Vagina (tissue), 2 donors: ENCODE results near the gene ZNF521. TPM values are rescaled to one million over a fixed set of nuclear protein-coding genes. Genes with fewer than 3 reads are reported as not detected.

Experiments
- DNase-seq, 2 donors: peaks; one replicate each; pipeline ENCODE4 v3.0.0-alpha.2; 2017; ENCODE audit errors: extremely low spot score in 2 of 2
- H3K27ac ChIP-seq: fragments of 200-600 bp; sonication (generic); one replicate; pipeline ENCODE4 v1.5.1; 2019
- H3K27me3 ChIP-seq: fragments of 200-600 bp; sonication (generic); one replicate; pipeline ENCODE4 v1.5.1; 2019
- H3K36me3 ChIP-seq, 2 donors: fragments of 200-600 bp; sonication (generic); one replicate each; pipeline ENCODE4 v1.5.1; 2017 to 2019
- H3K4me1 ChIP-seq: fragments of 200-600 bp; sonication (generic); one replicate; pipeline ENCODE4 v1.5.1; 2019
- H3K4me3 ChIP-seq, 2 donors: fragments of 200-600 bp; sonication (generic); 1 replicate in 1 of 2; 2 replicates in 1 of 2; pipeline ENCODE4 v1.5.1; 2016 to 2019
- H3K9me3 ChIP-seq: fragments of 200-600 bp; sonication (generic); one replicate; pipeline ENCODE4 v1.5.1; 2019
- POLR2A ChIP-seq, 2 donors: fragments of 450-650 bp; IDR thresholded peaks; one replicate each; pipeline ENCODE4 v1.6.1; 2017; ENCODE audit warnings: antibody characterized with exemption in 2 of 2, mild to moderate bottlenecking in 2 of 2, moderate library complexity in 2 of 2
- POLR2AphosphoS5 ChIP-seq, 2 donors: sonication (generic); formaldehyde crosslinking; IDR thresholded peaks; one replicate each; pipeline ENCODE4 v1.9.0; 2017; ENCODE audit warnings: antibody characterized with exemption in 2 of 2, mild to moderate bottlenecking in 2 of 2, low read depth in 1 of 2; ENCODE audit not compliant: insufficient read depth in 1 of 2
- intact Hi-C: fragments of 100-400 bp; cut with DNase I; formaldehyde crosslinking; loops from one replicate; pipeline ENCODE4 v1.15.1; 2023
- total RNA-seq: library from RNA; depleted of rRNA; stranded (reverse); fragments of >200 nt; gene quantifications from one replicate; pipeline ENCODE4 v1.2.3, GENCODE V29; 2016
- TF ChIP-seq, protein P1 (sequence below), 3 experiments: fragments of 450-650 bp in 2 of 3; fragments of 200-600 bp in 1 of 3; sonication (generic) in 1 of 3; IDR thresholded peaks; one replicate each; pipeline ENCODE4 v1.5.1; 2017 to 2019; ENCODE audit warnings: antibody characterized with exemption in 3 of 3, mild to moderate bottlenecking in 2 of 3, moderate library complexity in 2 of 3

ZNF521 gene
- total RNA-seq = 18.7 TPM

DNA sequence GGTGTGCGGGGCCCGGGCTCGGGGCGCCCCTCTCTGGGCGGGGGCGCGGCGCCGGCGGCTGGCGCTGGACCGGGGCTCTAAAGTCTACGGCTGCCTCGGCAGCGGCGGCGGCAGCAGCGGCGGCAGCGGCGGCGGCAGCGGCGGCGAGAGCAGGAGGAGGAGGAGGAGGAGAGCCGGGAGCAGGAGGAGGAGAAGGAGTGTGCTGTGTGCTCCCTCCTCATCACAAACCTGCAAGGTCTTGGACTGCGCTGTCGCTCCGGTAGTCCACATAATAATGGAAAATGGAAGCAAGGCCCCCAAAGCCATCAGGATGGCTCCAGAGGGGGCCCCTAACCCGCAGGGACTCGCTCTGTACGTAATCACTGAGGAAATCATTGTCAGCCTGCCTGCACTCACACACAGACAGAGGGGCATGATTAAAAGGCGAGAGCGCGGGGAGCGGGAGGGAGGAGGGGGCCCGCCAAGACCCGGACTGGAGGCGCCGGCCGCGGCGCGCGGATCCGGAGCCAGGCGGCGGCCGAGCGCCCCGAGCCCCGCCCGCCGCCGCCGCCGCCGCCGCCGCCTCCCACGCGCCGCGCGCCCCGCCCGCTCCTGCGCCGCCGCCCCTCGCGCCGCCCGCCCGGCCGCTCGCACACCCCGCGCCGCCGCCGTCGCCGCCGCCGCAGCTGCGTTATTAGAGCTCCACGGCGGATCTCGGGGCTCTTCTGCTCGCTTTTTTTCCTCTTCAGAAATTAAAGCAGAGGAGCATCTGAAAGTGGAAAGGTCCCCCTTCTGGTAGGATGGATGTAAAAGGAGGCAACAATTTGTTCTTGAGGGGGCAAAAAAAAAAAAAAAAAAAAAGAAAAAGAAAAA is at the start of gene ZNF521:
Gene ZNF521 (minus strand): TSS at position 390 of the 852 bp plus-strand sequence. CDS start 1,220 bp downstream, outside the sequence.
- peak in 1 of 2 donors; percentile 94 for DNase-seq
- H3K4me3 ChIP-seq = peak within 1 kb of the TSS; percentile 60 to 65
- no peaks in the 10 kb centered on the region for H3K9me3 ChIP-seq
- intact Hi-C loops = loop anchor here (5.0 kb wide), 1 partner anchor 150 kb away; no protein-coding TSS in a partner anchor
- H3K27me3 ChIP-seq = no peaks in the 10 kb centered on the region
- H3K36me3 ChIP-seq = no peaks in the 10 kb centered on the region
- TF ChIP-seq POLR2AphosphoS5 (IDR thresholded peaks at IDR 0.05; ENCODE audit: insufficient read depth in 1 of 2, low read depth in 1 of 2) (peak in 1 of 2 donors; percentile 76), POLR2A (IDR thresholded peaks at IDR 0.05) (peak in 1 of 2 donors; percentile 61)
- TF ChIP-seq, protein P1, sequence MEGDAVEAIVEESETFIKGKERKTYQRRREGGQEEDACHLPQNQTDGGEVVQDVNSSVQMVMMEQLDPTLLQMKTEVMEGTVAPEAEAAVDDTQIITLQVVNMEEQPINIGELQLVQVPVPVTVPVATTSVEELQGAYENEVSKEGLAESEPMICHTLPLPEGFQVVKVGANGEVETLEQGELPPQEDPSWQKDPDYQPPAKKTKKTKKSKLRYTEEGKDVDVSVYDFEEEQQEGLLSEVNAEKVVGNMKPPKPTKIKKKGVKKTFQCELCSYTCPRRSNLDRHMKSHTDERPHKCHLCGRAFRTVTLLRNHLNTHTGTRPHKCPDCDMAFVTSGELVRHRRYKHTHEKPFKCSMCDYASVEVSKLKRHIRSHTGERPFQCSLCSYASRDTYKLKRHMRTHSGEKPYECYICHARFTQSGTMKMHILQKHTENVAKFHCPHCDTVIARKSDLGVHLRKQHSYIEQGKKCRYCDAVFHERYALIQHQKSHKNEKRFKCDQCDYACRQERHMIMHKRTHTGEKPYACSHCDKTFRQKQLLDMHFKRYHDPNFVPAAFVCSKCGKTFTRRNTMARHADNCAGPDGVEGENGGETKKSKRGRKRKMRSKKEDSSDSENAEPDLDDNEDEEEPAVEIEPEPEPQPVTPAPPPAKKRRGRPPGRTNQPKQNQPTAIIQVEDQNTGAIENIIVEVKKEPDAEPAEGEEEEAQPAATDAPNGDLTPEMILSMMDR (IDR thresholded peaks at IDR 0.05) = no peak
- H3K27ac ChIP-seq = peak within 1 kb of the TSS; percentile 93
- peaks cover 12% of the 10 kb centered on the region for H3K4me1 ChIP-seq

DNA sequence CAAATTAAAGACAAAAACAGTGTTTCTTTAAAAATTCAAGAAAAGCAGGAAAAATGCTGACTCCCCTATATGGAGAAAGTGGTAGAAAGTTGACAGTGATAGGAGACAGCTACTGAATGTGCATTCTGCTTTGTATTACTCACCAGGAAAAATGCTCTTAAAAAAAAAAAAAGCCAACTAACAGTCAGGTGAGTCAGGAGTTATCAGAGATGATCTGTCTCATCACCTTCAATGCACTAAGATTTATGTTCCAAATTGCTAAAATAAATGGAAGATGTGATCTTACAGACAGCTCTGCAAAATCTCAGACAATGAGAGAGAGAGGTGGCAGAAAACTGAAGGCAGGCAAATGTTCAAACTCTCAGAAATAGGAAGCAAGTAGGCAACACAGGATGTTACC is 47.6 kb upstream of the ZNF521 start:
- DNase-seq = no peak
- intact Hi-C loops = no loop called here
- Histone ChIP-seq H3K27ac (no peak overlapping the region), H3K36me3 (no peaks in the 10 kb centered on the region), H3K27me3 (no peaks in the 10 kb centered on the region), H3K9me3 (no peaks in the 10 kb centered on the region), H3K4me3 (no peak overlapping the region), H3K4me1 (no peaks in the 10 kb centered on the region)
- TF ChIP-seq, protein P1 (IDR thresholded peaks at IDR 0.05) = no peak
- TF ChIP-seq POLR2A (IDR thresholded peaks at IDR 0.05) (no peak), POLR2AphosphoS5 (IDR thresholded peaks at IDR 0.05; ENCODE audit: insufficient read depth in 1 of 2, low read depth in 1 of 2) (no peak)

DNA sequence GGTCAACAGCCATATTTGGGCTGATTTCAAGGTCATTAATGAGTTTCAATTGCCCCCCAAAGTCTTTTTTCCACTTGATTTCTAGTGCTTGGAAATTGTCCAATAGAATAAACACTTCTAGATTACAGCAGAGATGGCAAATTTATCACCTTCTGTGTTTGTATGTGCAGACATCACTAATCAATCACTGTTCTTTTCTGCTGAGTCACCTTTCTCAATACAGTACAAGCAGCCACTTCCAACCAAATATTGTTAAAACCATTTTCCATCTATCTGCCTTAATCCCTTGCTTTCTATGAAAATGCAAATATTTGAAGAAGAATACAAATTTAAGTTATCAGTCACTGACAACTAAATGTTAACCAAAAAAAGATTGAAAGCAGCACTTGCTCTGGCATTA is 40.2 kb upstream of the ZNF521 start:
- no peak for DNase-seq
- H3K4me3 ChIP-seq = no peak overlapping the region
- TF ChIP-seq POLR2AphosphoS5 (IDR thresholded peaks at IDR 0.05; ENCODE audit: insufficient read depth in 1 of 2, low read depth in 1 of 2) (no peak), POLR2A (IDR thresholded peaks at IDR 0.05) (no peak)
- TF ChIP-seq, protein P1 (IDR thresholded peaks at IDR 0.05) = no peak
- H3K27ac ChIP-seq = no peak overlapping the region
- H3K27me3 ChIP-seq = no peaks in the 10 kb centered on the region
- intact Hi-C loops = no loop called here
- H3K4me1 ChIP-seq = no peaks in the 10 kb centered on the region
- H3K9me3 ChIP-seq = no peaks in the 10 kb centered on the region
- H3K36me3 ChIP-seq = no peaks in the 10 kb centered on the region

DNA sequence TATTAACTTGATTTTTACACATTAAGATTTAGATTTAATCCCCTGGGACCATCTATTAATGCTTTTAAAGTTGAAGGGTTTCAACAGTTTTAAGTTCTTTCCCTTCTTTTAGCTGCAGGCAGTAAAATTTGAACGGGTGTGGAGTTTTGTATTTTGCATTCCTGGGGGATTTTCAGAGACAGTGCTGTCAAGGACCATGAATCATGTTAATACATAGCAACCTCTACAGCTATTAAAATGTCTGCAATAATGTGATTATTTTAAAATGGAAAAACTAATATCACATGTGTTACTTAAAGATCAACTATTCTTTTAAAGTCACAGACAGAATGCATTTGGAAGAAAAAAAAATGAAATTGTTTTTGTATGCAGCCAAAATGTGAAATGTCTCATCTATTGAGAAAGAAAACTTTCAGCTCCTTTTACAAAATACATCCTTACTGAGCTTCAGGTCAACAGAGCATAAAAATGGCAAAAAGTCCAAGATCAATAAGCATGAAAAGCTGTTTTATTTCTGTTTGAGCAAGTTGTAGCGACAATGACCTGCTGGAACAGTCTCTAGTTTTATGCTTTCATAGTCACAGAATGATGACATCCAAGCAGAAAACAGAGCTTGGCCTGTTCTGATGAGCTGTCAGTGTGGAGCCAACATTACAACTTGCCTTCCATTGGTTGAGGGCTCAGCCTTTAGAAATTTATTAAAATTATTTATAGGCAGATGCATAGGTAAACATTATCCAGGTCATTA is 21.6 kb upstream of the ZNF521 start:
- Histone ChIP-seq H3K36me3 (no peaks in the 10 kb centered on the region), H3K4me1 (no peaks in the 10 kb centered on the region), H3K4me3 (no peak overlapping the region), H3K27me3 (no peaks in the 10 kb centered on the region), H3K27ac (no peak overlapping the region), H3K9me3 (no peaks in the 10 kb centered on the region)
- intact Hi-C loops = no loop called here
- TF ChIP-seq POLR2A (IDR thresholded peaks at IDR 0.05) (no peak), POLR2AphosphoS5 (IDR thresholded peaks at IDR 0.05; ENCODE audit: insufficient read depth in 1 of 2, low read depth in 1 of 2) (no peak)
- TF ChIP-seq, protein P1 (IDR thresholded peaks at IDR 0.05) = no peak
- DNase-seq = no peak
